Neural cell (in vitro differentiated cells): ENCODE data around the gene HOXA5. TPM values are rescaled to one million over a fixed set of nuclear protein-coding genes. Genes with fewer than 3 reads are reported as not detected.

Experiments used
- H2AFZ ChIP-seq: fragments of 200-600, 300-800 bp; sonication (generic), shearing (Covaris generic); 2 replicates; pipeline ENCODE4 v1.6.0; 2014; ENCODE audit warnings: low read depth, mild to moderate bottlenecking, antibody characterized with exemption, low read length, moderate library complexity
- H3F3A ChIP-seq: fragments of 200-600 bp; shearing (Covaris generic); 2 replicates; pipeline ENCODE4 v1.6.1; 2016; ENCODE audit warnings: mild to moderate bottlenecking, moderate library complexity, mixed read lengths, antibody characterized with exemption, low read length; ENCODE audit not compliant: insufficient read depth, poor library complexity, severe bottlenecking
- H3K27ac ChIP-seq: fragments of 200-600, 300-800 bp; sonication (generic), shearing (Covaris generic); 2 replicates; pipeline ENCODE4 v1.5.1; 2014; ENCODE audit warnings: mild to moderate bottlenecking, low read length, moderate library complexity
- H3K27me3 ChIP-seq: fragments of 300-800, 200-600 bp; sonication (generic), shearing (Covaris generic); 2 replicates; pipeline ENCODE4 v1.6.0; 2014; ENCODE audit warnings: mild to moderate bottlenecking, low read depth, low read length, moderate library complexity; ENCODE audit not compliant: insufficient read depth
- H3K36me3 ChIP-seq: fragments of 300-800, 200-600 bp; sonication (generic), shearing (Covaris generic); 2 replicates; pipeline ENCODE4 v1.5.1; 2014; ENCODE audit warnings: mild to moderate bottlenecking, antibody characterized with exemption, low read length, moderate library complexity; ENCODE audit not compliant: insufficient read depth
- H3K4me2 ChIP-seq: fragments of 300-800, 200-600 bp; sonication (generic), shearing (Covaris generic); 2 replicates; pipeline ENCODE4 v1.6.0; 2014; ENCODE audit warnings: mild to moderate bottlenecking, low read length
- H3K4me3 ChIP-seq: fragments of 300-800, 200-600 bp; sonication (generic), shearing (Covaris generic); 2 replicates; pipeline ENCODE4 v1.5.1; 2014; ENCODE audit warnings: mild to moderate bottlenecking, low read length, moderate library complexity
- H3K79me2 ChIP-seq: fragments of 200-600 bp; shearing (Covaris generic); replicated peaks from 2 replicates; pipeline ENCODE4 v1.6.0; 2014; ENCODE audit warnings: mild to moderate bottlenecking, low read length, moderate library complexity; ENCODE audit not compliant: insufficient read depth
- H3K9ac ChIP-seq: fragments of 300-800, 200-600 bp; sonication (generic), shearing (Covaris generic); 2 replicates; pipeline ENCODE4 v1.6.1; 2016; ENCODE audit warnings: mild to moderate bottlenecking, low read length, mixed read lengths
- H3K9me2 ChIP-seq: fragments of 200-600 bp; shearing (Covaris generic); 2 replicates; pipeline ENCODE4 v1.6.1; 2016; ENCODE audit warnings: mild to moderate bottlenecking, low read length, mixed read lengths; ENCODE audit not compliant: insufficient read depth
- H3K9me3 ChIP-seq: fragments of 200-600, 300-800 bp; sonication (generic), shearing (Covaris generic); 2 replicates; pipeline ENCODE4 v1.6.1; 2016; ENCODE audit warnings: mild to moderate bottlenecking, mixed run types, low read length, moderate library complexity, mixed read lengths
- H4K20me1 ChIP-seq: fragments of 200-600 bp; shearing (Covaris generic); 2 replicates; pipeline ENCODE4 v1.6.1; 2016; ENCODE audit warnings: mild to moderate bottlenecking, mixed run types; ENCODE audit not compliant: insufficient read depth
- EP300 ChIP-seq: fragments of 450-650 bp; conservative IDR thresholded peaks from 2 replicates; pipeline ENCODE4 v1.6.1; 2014; ENCODE audit warnings: antibody characterized with exemption, mild to moderate bottlenecking, moderate library complexity; ENCODE audit not compliant: poor library complexity, severe bottlenecking
- EZH2 ChIP-seq: fragments of 200-600, 300-800 bp; shearing (Covaris generic), sonication (generic); IDR thresholded peaks from 2 replicates; pipeline ENCODE4 v1.6.1; 2014; ENCODE audit warnings: antibody characterized with exemption, low read length, borderline replicate concordance, mild to moderate bottlenecking; ENCODE audit not compliant: insufficient read depth, poor library complexity, severe bottlenecking
- MXI1 ChIP-seq: fragments of 450-650 bp; conservative IDR thresholded peaks from 2 replicates; pipeline ENCODE4 v1.6.1; 2014; ENCODE audit warnings: antibody characterized with exemption, mild to moderate bottlenecking; ENCODE audit not compliant: poor library complexity, severe bottlenecking
- POLR2AphosphoS5 ChIP-seq: IDR thresholded peaks from 2 replicates; pipeline ENCODE4 v1.6.1; 2012
- RAD21 ChIP-seq: fragments of 450-650 bp; conservative IDR thresholded peaks from 2 replicates; pipeline ENCODE4 v1.6.1; 2014; ENCODE audit warnings: antibody characterized with exemption, mild to moderate bottlenecking, moderate library complexity
- SMC3 ChIP-seq: fragments of 450-650 bp; conservative IDR thresholded peaks from 2 replicates; pipeline ENCODE4 v1.6.1; 2014; ENCODE audit warnings: antibody characterized with exemption, mild to moderate bottlenecking, moderate library complexity; ENCODE audit not compliant: poor library complexity
- TAF1 ChIP-seq: IDR thresholded peaks from 2 replicates; pipeline ENCODE4 v1.6.1; 2012; ENCODE audit warnings: low read depth
- polyA plus RNA-seq: library from polyadenylated mRNA; depleted of rRNA; stranded (reverse); fragments of >200 nt; gene quantifications from 2 replicates; pipeline ENCODE4 v1.2.3, GENCODE V29; 2014
- TF ChIP-seq, protein P1 (sequence below): IDR thresholded peaks from 2 replicates; pipeline ENCODE4 v1.6.1; 2012; ENCODE audit warnings: borderline replicate concordance

The HOXA5 gene
- polyA plus RNA-seq, 1 donor from 2014 or later, result not detected

DNA sequence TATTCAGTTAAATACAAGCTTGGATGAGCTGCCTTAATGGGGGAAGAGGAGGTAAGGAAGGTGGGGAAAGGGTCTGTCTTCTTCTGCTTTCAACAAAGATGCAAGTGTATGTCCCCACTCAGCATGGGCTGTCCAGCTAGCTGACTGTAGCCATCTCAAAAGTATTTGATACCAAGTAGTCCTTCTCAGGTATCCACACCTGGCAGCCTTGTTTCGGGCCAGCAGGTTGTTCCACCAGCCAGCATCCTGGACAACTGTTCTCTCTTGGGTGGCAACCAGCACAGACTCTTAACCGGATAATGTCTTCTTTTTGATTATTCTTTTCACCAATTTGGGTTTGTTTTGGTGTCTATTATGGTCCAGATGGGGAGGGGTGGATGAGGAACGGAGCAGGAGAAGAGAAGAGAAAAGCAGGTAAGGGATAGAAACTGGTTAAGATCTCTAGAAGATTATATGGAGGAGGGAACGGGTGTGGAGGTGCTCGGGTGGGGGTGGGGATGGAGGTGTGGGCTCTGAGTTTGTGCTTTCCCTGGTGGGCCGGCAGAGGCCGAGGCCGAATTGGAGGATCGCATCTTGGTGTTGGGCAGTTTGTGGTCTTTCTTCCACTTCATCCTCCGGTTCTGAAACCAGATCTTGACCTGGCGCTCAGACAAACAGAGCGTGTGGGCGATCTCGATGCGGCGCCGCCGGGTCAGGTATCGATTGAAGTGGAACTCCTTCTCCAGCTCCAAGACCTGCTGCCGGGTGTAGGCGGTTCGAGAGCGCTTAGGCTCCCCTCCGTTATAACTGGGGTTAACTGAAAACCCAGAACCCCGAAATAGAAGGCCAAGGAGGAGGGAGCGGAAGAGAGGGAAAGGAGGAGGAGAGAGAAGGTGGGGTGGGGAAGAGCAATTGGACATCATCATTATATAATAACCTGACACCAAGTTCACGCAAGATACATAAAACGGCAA is 14.4 kb downstream of the HOXA5 start:
- no peak overlapping the region for H3K27ac ChIP-seq
- H4K20me1 ChIP-seq, result no peaks in the 10 kb centered on the region

DNA sequence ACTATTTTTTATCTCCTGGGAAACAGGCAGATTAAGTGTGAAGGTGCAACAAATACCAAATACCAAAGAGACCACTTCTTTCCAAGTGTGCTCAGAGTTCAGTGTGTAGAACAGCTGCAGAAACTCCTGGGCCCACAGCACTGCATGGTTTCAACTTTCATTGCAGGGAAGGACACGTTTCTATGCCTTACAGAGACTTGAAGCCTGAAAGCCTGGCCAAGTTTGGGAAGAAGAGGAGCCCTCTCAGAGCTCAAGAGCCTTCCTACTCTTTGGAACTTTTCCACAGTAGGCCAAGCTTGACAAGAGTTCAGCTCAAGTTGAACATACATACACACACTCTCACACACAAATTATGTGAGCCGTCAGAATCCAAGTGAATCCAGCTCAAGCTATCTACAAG is 15.4 kb downstream of the HOXA5 start:
- Histone ChIP-seq H2AFZ (no peak overlapping the region), H4K20me1 (no peaks in the 10 kb centered on the region), H3K4me2 (no peak overlapping the region), H3K4me3 (no peak overlapping the region), H3K9me3 (peaks cover 20% of the 10 kb centered on the region), H3F3A (no peaks in the 10 kb centered on the region), H3K9me2 (no peaks in the 10 kb centered on the region), H3K9ac (no peak overlapping the region), H3K27ac (no peak overlapping the region), H3K79me2 (no peaks in the 10 kb centered on the region), H3K27me3 (peaks cover 98% of the 10 kb centered on the region), H3K36me3 (no peaks in the 10 kb centered on the region)
- TF ChIP-seq POLR2AphosphoS5 (no peak), TAF1 (no peak), RAD21 (no peak), MXI1 (no peak), EP300 (no peak)
- TF ChIP-seq, protein P1, sequence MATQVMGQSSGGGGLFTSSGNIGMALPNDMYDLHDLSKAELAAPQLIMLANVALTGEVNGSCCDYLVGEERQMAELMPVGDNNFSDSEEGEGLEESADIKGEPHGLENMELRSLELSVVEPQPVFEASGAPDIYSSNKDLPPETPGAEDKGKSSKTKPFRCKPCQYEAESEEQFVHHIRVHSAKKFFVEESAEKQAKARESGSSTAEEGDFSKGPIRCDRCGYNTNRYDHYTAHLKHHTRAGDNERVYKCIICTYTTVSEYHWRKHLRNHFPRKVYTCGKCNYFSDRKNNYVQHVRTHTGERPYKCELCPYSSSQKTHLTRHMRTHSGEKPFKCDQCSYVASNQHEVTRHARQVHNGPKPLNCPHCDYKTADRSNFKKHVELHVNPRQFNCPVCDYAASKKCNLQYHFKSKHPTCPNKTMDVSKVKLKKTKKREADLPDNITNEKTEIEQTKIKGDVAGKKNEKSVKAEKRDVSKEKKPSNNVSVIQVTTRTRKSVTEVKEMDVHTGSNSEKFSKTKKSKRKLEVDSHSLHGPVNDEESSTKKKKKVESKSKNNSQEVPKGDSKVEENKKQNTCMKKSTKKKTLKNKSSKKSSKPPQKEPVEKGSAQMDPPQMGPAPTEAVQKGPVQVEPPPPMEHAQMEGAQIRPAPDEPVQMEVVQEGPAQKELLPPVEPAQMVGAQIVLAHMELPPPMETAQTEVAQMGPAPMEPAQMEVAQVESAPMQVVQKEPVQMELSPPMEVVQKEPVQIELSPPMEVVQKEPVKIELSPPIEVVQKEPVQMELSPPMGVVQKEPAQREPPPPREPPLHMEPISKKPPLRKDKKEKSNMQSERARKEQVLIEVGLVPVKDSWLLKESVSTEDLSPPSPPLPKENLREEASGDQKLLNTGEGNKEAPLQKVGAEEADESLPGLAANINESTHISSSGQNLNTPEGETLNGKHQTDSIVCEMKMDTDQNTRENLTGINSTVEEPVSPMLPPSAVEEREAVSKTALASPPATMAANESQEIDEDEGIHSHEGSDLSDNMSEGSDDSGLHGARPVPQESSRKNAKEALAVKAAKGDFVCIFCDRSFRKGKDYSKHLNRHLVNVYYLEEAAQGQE, result no peak

More for the DNA sequence above, 14.4 kb downstream of the HOXA5 start:
- Histone ChIP-seq H3K36me3 (no peaks in the 10 kb centered on the region), H3K4me2 (no peak overlapping the region), H3K4me3 (no peak overlapping the region), H3F3A (no peaks in the 10 kb centered on the region), H3K79me2 (no peaks in the 10 kb centered on the region), H3K27me3 (peaks cover 98% of the 10 kb centered on the region), H2AFZ (no peak overlapping the region), H3K9me2 (no peaks in the 10 kb centered on the region), H3K9ac (no peak overlapping the region), H3K9me3 (peaks cover 20% of the 10 kb centered on the region)
- no peak for TF ChIP-seq SMC3
- TF ChIP-seq MXI1, result no peak
- no peak for TF ChIP-seq POLR2AphosphoS5
- TF ChIP-seq, protein P1, result no peak
- TF ChIP-seq EP300, result no peak
- TF ChIP-seq EZH2, result no peak
